IPS DF 6.9 (cell line): Measurements from ENCODE around the gene NR4A2.

Experiments
- DNase-seq: peaks from one replicate; pipeline ENCODE4 v3.0.0-alpha.2; 2013; ENCODE audit warnings: low read depth, low spot score
- H3K27ac ChIP-seq: one replicate; pipeline ENCODE4 v1.5.1; 2013; ENCODE audit warnings: low read length, control low read depth
- H3K27me3 ChIP-seq: 2 replicates; pipeline ENCODE4 v1.6.1; 2013; ENCODE audit warnings: mild to moderate bottlenecking, low read length; ENCODE audit not compliant: control insufficient read depth, insufficient read depth
- H3K36me3 ChIP-seq: 2 replicates; pipeline ENCODE4 v1.6.1; 2013; ENCODE audit warnings: low read length; ENCODE audit not compliant: control insufficient read depth, insufficient read depth
- H3K4me1 ChIP-seq: 2 replicates; pipeline ENCODE4 v1.6.1; 2013; ENCODE audit warnings: low read length; ENCODE audit not compliant: control insufficient read depth, insufficient read depth
- H3K4me3 ChIP-seq: 2 replicates; pipeline ENCODE4 v1.5.1; 2013; ENCODE audit warnings: mild to moderate bottlenecking, low read length
- H3K9me3 ChIP-seq: 2 replicates; pipeline ENCODE4 v1.6.1; 2013; ENCODE audit warnings: low read length, inconsistent platforms; ENCODE audit not compliant: control insufficient read depth, insufficient read depth
- WGBS: extraction: QIAGEN DNeasy Blood & Tissue Kit; methylation state at CpG from one replicate; pipeline ENCODE4 v1.1.7; 2013; ENCODE audit warnings: mixed read lengths, missing lambda C conversion rate; ENCODE audit not compliant: insufficient read length, insufficient coverage; 5-methylcytosine and 5-hydroxymethylcytosine counted together

NR4A2 gene

DNA sequence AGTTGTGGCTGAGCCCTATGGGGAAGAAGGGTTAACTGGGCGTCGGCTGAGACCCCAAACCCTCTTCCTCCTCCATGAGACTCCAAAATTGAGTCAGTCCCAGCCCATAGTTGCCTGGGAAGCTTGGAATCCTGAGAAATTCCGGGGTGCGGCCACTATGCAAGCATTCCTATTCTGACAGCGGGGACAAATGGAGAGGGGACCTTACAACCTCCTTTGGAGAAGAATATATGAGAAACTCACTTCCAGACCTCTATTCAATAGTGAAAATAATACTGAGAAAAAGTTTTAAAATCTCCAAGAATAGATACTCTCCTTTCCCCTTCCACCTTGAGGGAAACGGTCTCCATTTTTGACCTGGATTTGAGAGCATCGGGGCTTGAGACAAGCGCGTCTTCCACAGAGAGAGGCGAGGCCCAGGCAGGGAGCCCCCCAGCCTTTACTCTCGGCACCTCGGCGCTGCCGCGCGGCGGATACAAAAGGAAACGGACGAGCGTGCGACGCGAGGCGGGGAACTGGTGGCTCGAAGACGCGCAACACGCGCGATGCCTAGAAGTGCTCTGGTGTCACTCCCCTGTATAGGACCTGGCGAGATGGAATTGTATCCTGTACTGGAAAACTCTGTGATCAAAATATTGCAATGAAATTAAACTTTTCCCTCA, 11.1 kb downstream of the NR4A2 start:
- no CpG with 5 or more reads among the region's 31 CpGs for WGBS
- Histone ChIP-seq H3K27ac (no peak overlapping the region), H3K27me3 (peaks cover 35% of the 10 kb centered on the region), H3K9me3 (no peaks in the 10 kb centered on the region), H3K4me3 (no peak overlapping the region; the same call in 1 of the 2 replicates), H3K4me1 (peaks cover 5% of the 10 kb centered on the region; the same call in 1 of the 2 replicates), H3K36me3 (no peaks in the 10 kb centered on the region)
- no peak for DNase-seq

DNA sequence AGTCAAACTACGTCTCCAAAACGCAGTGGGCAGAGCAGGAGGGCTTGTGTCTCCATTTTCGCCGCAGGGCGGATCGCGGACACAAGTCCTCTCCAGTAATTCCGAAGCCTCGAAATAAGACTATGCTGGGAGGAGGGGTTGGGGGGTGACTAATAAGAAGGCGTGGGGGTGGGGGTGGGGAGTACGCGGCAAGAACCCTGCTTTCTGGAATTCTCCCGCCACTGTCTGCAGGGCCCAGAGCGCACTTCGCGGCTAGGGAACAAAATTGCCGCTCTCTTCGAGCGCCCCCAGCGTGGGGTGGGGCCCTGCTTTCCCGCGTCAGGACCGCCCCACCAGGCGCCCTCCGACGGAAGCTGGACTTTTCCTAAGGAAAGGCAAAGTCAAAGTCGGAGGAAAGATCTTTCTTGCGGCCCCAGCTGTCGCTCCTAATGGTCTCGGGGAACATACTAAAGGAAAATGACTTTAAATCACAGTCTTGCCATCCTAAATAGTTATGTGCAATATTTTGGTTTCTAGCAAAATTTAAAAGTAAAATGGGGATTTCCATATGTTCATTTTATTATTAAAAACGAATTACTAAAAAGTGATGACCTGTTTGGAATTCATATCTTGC, 11.9 kb downstream of the NR4A2 start:
- H3K36me3 ChIP-seq, result no peaks in the 10 kb centered on the region
- no peak overlapping the region for H3K27ac ChIP-seq
- peaks cover 33% of the 10 kb centered on the region for H3K27me3 ChIP-seq
- H3K9me3 ChIP-seq, result no peaks in the 10 kb centered on the region
- H3K4me3 ChIP-seq, result peak overlapping the region; percentile 29; the same call in 1 of the 2 replicates
- DNase-seq, result no peak
- WGBS, result no CpG with 5 or more reads among the region's 31 CpGs
- peaks cover 2% of the 10 kb centered on the region; the same call in 1 of the 2 replicates for H3K4me1 ChIP-seq

DNA sequence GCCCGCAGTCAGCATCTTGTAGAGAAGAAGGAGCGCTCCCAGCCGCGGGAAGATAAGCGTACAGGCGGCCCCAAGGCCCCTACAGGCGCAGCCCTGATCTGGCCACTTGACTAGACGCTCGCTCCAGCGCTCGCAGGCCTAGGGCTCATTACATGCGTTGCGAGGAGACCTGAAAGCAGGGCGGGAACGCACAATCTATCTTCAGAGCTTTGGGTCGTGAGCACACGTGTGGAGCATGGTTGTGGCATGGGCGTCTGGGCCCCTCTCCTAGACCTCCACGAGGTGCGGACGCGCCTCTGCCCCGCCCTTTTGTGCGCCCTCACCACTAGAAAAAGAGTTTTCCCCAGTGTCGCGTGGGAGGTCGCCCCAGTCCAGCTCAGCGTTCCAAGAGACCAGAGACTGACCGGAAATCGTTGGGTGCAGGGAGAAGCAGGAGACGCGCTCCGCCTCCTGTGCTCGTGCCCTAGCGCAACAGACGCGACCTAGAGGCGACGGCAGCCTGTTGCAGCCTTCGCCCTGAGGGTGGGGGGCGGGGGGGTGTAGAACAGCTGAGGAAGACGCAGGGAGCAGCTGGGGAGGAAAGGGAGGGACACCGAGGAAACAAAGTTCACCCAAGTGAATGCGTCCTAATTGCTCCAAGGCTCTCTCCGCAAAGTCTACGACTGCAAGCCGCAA, 12.6 kb downstream of the NR4A2 start:
- no CpG with 5 or more reads among the region's 47 CpGs for WGBS
- DNase-seq, result no peak
- Histone ChIP-seq H3K4me3 (peak overlapping the region; percentile 29; the same call in 1 of the 2 replicates), H3K36me3 (no peaks in the 10 kb centered on the region), H3K27ac (no peak overlapping the region), H3K27me3 (peaks cover 33% of the 10 kb centered on the region), H3K9me3 (no peaks in the 10 kb centered on the region), H3K4me1 (peaks cover 2% of the 10 kb centered on the region; the same call in 1 of the 2 replicates)

DNA sequence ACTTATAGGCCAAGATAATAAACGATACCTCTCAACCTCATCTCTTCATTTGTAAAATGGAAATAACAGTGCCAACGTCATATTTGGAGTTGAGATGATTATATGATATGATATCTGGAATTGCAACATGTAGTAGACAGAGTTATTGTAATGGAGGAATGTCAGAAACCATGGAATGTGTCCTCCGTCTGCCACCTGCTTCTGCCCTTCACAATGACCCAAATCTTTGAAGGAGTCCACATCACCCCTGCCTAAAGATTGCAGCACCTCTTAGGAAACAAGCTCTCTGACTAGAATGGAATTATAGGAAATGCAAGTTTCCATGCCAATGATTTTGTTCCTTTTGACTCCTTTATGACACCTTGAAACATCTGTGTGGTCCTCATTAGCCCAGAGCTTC, 14.9 kb downstream of the NR4A2 start:
- H3K27me3 ChIP-seq, result peaks cover 22% of the 10 kb centered on the region
- no peak overlapping the region for H3K27ac ChIP-seq
- H3K36me3 ChIP-seq, result no peaks in the 10 kb centered on the region
- H3K4me3 ChIP-seq, result no peak overlapping the region
- no peak for DNase-seq
- H3K4me1 ChIP-seq, result peaks cover 2% of the 10 kb centered on the region; the same call in 1 of the 2 replicates
- no CpG with 5 or more reads among the region's 3 CpGs for WGBS
- H3K9me3 ChIP-seq, result no peaks in the 10 kb centered on the region

DNA sequence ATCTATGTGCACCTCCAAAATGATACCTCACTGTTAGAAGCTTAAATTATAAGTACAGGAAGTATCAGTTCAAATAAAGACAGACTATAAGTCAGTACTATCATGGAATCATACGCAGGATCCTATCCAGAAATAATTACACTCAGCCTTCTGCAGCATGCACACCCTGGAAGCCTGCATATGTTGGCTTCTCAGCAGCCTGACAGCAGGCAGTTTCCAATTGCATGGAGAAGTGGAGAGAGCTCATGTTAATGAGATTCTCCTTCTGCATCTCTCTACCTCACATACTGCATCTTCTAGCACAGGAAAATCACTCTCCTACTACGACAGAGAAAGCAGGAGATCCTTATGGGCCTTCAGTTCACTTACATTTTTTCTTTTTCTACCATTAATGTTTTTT, 20.5 kb downstream of the NR4A2 start:
- H3K4me1 ChIP-seq, result no peaks in the 10 kb centered on the region
- H3K27me3 ChIP-seq, result no peaks in the 10 kb centered on the region
- no peak for DNase-seq
- no CpG with 5 or more reads among the region's 2 CpGs for WGBS
- no peaks in the 10 kb centered on the region for H3K36me3 ChIP-seq
- H3K4me3 ChIP-seq, result no peak overlapping the region
- no peak overlapping the region for H3K27ac ChIP-seq
- H3K9me3 ChIP-seq, result no peaks in the 10 kb centered on the region

DNA sequence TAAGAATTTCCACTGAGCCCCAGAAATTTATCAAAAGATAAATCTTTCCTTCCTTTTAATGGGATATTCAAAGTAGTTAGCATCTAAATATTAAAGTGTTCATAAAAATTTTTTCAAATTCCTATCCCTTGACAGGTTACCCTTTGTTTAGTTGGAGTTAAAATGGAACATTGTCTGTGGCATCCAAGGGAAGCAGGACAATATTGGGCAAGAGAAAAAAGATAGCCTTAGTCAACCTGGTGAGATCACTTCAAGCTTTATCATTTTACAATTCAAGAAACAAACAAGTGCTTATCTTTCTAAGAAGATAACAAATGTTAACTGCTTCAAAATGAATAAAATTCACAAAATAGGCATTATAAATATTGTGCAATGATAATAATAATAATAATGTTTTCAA, 21.7 kb downstream of the NR4A2 start:
- no peaks in the 10 kb centered on the region for H3K9me3 ChIP-seq
- no peaks in the 10 kb centered on the region for H3K27me3 ChIP-seq
- H3K27ac ChIP-seq, result no peak overlapping the region
- no peaks in the 10 kb centered on the region for H3K4me1 ChIP-seq
- no peaks in the 10 kb centered on the region for H3K36me3 ChIP-seq
- DNase-seq, result no peak
- H3K4me3 ChIP-seq, result no peak overlapping the region

DNA sequence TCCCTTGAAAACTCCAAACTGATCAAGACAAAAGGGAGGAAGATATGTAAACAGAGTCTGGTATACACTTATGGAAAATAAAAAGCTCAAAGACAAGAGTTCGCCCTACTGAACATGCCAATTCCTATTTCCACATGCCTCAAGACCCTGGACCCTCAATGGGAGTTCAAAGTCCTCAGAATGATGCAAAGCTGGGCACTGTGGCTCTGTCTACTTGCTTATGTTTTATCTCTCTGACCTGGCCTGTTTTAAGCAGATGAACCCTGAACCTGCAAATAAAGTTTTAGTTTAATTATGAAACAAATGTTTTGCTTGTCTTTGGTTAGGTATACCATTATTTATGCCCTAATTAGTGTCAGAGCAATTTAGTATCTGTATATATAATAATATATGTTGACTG, 22.6 kb downstream of the NR4A2 start:
- Histone ChIP-seq H3K9me3 (no peaks in the 10 kb centered on the region), H3K36me3 (no peaks in the 10 kb centered on the region), H3K27me3 (no peaks in the 10 kb centered on the region), H3K4me1 (no peaks in the 10 kb centered on the region), H3K27ac (no peak overlapping the region), H3K4me3 (no peak overlapping the region)
- DNase-seq, result no peak
- no CpG with 5 or more reads among the region's 1 CpG for WGBS

DNA sequence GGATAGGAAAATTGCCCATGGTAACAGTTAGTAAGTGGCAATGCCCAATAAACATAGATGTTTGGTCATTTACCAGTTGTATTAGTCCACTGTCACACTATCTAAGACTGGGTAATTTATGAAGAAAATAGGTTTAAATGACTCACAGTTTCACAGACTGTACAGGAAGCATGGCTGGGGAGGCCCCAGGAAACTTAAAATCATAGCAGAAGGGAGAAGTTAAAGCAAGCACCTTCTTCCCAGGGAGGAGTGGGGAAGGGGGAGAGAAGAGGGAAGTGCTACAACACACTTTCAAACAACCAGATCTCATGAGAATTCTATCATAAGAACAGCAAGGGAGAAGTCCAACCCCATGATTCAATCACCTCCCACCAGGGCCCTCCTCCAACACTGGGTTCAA, 23.4 kb downstream of the NR4A2 start:
- Histone ChIP-seq H3K4me1 (no peaks in the 10 kb centered on the region), H3K4me3 (no peak overlapping the region), H3K9me3 (no peaks in the 10 kb centered on the region), H3K27me3 (no peaks in the 10 kb centered on the region), H3K27ac (no peak overlapping the region), H3K36me3 (no peaks in the 10 kb centered on the region)
- no peak for DNase-seq

DNA sequence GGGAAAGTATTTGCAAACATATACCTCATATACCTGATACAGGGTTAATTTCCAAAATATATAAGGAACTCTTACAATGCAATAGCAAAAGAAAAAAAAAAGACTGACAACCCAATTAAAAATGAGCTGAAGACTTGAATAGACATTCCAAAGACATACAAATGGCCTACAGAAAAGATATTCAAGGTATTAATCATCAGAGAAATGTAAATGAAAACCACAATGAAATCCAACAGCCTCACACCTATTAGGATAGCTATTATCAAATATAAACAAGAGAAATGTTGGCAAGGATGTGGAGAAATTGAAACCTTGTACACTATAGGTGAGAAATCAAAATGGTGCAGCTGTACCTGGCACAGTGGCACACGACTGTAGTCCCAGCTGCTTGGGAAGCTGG, 25.7 kb downstream of the NR4A2 start:
- no peak for DNase-seq
- WGBS, result no CpG with 5 or more reads among the region's 1 CpG
- Histone ChIP-seq H3K4me3 (no peak overlapping the region), H3K27ac (no peak overlapping the region), H3K27me3 (no peaks in the 10 kb centered on the region), H3K4me1 (no peaks in the 10 kb centered on the region), H3K9me3 (no peaks in the 10 kb centered on the region), H3K36me3 (no peaks in the 10 kb centered on the region)

DNA sequence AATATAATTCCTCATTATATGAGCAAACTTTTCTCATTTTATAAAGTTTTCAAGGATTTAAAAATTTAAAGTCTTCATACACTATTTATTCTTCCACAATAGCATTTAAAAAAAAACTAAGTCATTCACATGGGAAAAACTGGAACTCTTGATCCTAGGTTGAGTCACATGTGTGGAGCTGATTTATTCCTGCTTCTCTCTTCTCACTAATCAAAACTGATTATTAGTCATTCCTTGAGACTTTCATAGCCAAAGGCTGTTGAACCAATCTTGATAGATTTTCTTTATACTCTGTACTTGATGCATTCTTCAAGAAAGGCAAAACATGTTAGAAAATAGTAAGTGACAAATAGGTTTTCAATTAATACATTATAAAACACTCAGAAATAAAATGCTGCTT, 27.4 kb downstream of the NR4A2 start:
- Histone ChIP-seq H3K27ac (no peak overlapping the region), H3K27me3 (no peaks in the 10 kb centered on the region), H3K4me1 (no peaks in the 10 kb centered on the region), H3K4me3 (no peak overlapping the region), H3K36me3 (no peaks in the 10 kb centered on the region), H3K9me3 (no peaks in the 10 kb centered on the region)
- DNase-seq, result no peak

DNA sequence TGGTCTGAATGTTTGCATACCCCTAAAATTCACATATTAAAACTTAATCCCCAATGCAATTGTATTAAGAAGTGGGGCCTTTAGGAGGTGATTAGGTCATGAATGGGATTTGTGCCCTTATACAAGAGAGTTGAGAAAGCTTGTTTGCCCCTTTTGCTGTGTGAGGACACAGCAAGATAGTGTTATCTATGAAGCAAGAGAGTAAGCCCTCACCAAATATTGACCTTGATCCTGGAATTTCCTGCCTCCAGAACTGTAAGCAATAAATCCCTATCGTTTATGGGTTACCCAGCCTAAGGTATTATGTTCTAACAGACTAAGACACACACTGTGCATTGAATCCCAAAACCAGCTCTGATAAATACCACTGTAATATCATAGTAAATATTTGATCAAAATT, 32.2 kb downstream of the NR4A2 start:
- H3K4me1 ChIP-seq, result no peaks in the 10 kb centered on the region
- H3K9me3 ChIP-seq, result no peaks in the 10 kb centered on the region
- no peak for DNase-seq
- no peaks in the 10 kb centered on the region for H3K27me3 ChIP-seq
- H3K4me3 ChIP-seq, result no peak overlapping the region
- no CpG with 5 or more reads among the region's 1 CpG for WGBS
- H3K36me3 ChIP-seq, result no peaks in the 10 kb centered on the region
- H3K27ac ChIP-seq, result no peak overlapping the region
